Measurements from ENCODE around the gene WDR17.

The WDR17 gene

GRCh38 chr4:176065435-176066291 is at the start of gene WDR17:
Gene WDR17 (plus strand): TSS chr4:176065841. CDS start chr4:176111581, 45,740 bp downstream.
- DNase-seq (ENCODE audit: low spot score), result peak; percentile 96

GRCh38 chr4:176016601-176017000 is 49.0 kb upstream of the WDR17 start:
- no peak for DNase-seq (ENCODE audit: low spot score)

GRCh38 chr4:176020481-176021085 is 45.1 kb upstream of the WDR17 start:
- no peak for DNase-seq (ENCODE audit: low spot score)

- DNase-seq (ENCODE audit: low spot score), result no peak
Observed at GRCh38 chr4:176030391-176030790, 35.2 kb upstream of the WDR17 start.

- DNase-seq (ENCODE audit: low spot score), result no peak
Observed at GRCh38 chr4:176031922-176032321, 33.7 kb upstream of the WDR17 start.

- no peak for DNase-seq (ENCODE audit: low spot score)
Observed at GRCh38 chr4:176032454-176032853, 33.2 kb upstream of the WDR17 start.

- DNase-seq (ENCODE audit: low spot score), result peak; percentile 61
Observed at GRCh38 chr4:176034499-176034898, 31.1 kb upstream of the WDR17 start.

GRCh38 chr4:176034936-176035335 is 30.7 kb upstream of the WDR17 start:
- peak; percentile 1 for DNase-seq (ENCODE audit: low spot score)

GRCh38 chr4:176036585-176037205 is 28.9 kb upstream of the WDR17 start:
- no peak for DNase-seq (ENCODE audit: low spot score)

- DNase-seq (ENCODE audit: low spot score), result no peak
Observed at GRCh38 chr4:176038789-176039188, 26.9 kb upstream of the WDR17 start.

- no peak for DNase-seq (ENCODE audit: low spot score)
Observed at GRCh38 chr4:176042195-176042594, 23.4 kb upstream of the WDR17 start.

GRCh38 chr4:176043838-176044588 is 21.6 kb upstream of the WDR17 start:
- DNase-seq (ENCODE audit: low spot score), result no peak

GRCh38 chr4:176044589-176044951 is 21.1 kb upstream of the WDR17 start:
- DNase-seq (ENCODE audit: low spot score), result peak; percentile 75

GRCh38 chr4:176048631-176049030 is 17.0 kb upstream of the WDR17 start:
- no peak for DNase-seq (ENCODE audit: low spot score)

- DNase-seq (ENCODE audit: low spot score), result no peak
Observed at GRCh38 chr4:176052744-176053143, 12.9 kb upstream of the WDR17 start.

GRCh38 chr4:176053785-176054184 is 11.9 kb upstream of the WDR17 start:
- no peak for DNase-seq (ENCODE audit: low spot score)

GRCh38 chr4:176054942-176055341 is 10.7 kb upstream of the WDR17 start:
- no peak for DNase-seq (ENCODE audit: low spot score)

- DNase-seq (ENCODE audit: low spot score), result no peak
Observed at GRCh38 chr4:176063718-176064117, 1.9 kb upstream of the WDR17 start.

- peak; percentile 51 for DNase-seq (ENCODE audit: low spot score)
Observed at GRCh38 chr4:176064539-176064938, 1.1 kb upstream of the WDR17 start.

GRCh38 chr4:176066757-176067156 is 1.1 kb downstream of the WDR17 start:
- no peak for DNase-seq (ENCODE audit: low spot score)

- DNase-seq (ENCODE audit: low spot score), result no peak
Observed at GRCh38 chr4:176077561-176077960, 11.9 kb downstream of the WDR17 start.

- DNase-seq (ENCODE audit: low spot score), result no peak
Observed at GRCh38 chr4:176084769-176085168, 19.1 kb downstream of the WDR17 start.

Measured in putamen (tissue), 1 donor.